Body of pancreas (tissue), 4 donors: Measurements from ENCODE around the gene TRAPPC12. TPM values are rescaled to one million over a fixed set of nuclear protein-coding genes. Genes with fewer than 3 reads are reported as not detected.

Experiments used
- ATAC-seq: fragments of 150-250 bp; one replicate; pipeline ENCODE4 v1.9.1; 2016
- DNase-seq, 4 donors: peaks; one replicate each; pipeline ENCODE4 v3.0.0-alpha.2; 2019
- H3K27ac ChIP-seq, 4 donors: fragments of 200-600 bp; sonication (generic); 1 replicate in 3 of 4; 2 replicates in 1 of 4; pipeline versions ENCODE4 v1.5.1 to v1.6.1; 2016 to 2019; ENCODE audit warnings: mild to moderate bottlenecking in 1 of 4, mixed read lengths in 1 of 4, moderate library complexity in 1 of 4
- H3K27me3 ChIP-seq, 2 donors: fragments of 200-600 bp; sonication (generic); one replicate each; pipeline ENCODE4 v1.6.0; 2016; ENCODE audit warnings: mild to moderate bottlenecking in 1 of 2
- H3K36me3 ChIP-seq, 2 donors: fragments of 200-600 bp; sonication (generic); replicated peaks in 1 of 2; 2 replicates each; pipeline ENCODE4 v1.5.1; 2016; ENCODE audit warnings: low read depth in 2 of 2; ENCODE audit not compliant: insufficient read depth in 1 of 2
- H3K4me1 ChIP-seq: fragments of 200-600 bp; sonication (generic); one replicate; pipeline ENCODE4 v1.6.0; 2016
- H3K4me3 ChIP-seq, 2 donors: fragments of 200-600 bp; sonication (generic); 1 replicate in 1 of 2; 2 replicates in 1 of 2; pipeline ENCODE4 v1.5.1; 2016 to 2019
- H3K9me3 ChIP-seq, 3 donors: fragments of 200-600 bp; sonication (generic); 1 replicate in 2 of 3; 2 replicates in 1 of 3; pipeline ENCODE4 v1.5.1; 2016
- CTCF ChIP-seq, 7 experiments: fragments of 450-650 bp in 4 of 7; fragments of 200-600 bp in 3 of 7; sonication (generic) in 3 of 7; IDR thresholded peaks; one replicate each; pipeline ENCODE4 v1.5.1; 2016 to 2019; ENCODE audit warnings: antibody characterized with exemption in 7 of 7
- POLR2A ChIP-seq, 3 donors: fragments of 450-650 bp; IDR thresholded peaks; one replicate each; pipeline ENCODE4 v1.6.1; 2016; ENCODE audit warnings: antibody characterized with exemption in 3 of 3, mild to moderate bottlenecking in 2 of 3
- WGBS, 2 donors: methylation state at CpG; one replicate each; pipeline ENCODE4 v1.1.5; 2017; 5-methylcytosine and 5-hydroxymethylcytosine counted together
- intact Hi-C: fragments of 100-400 bp; cut with DNase I; formaldehyde crosslinking; loops from one replicate; pipeline ENCODE4 v1.15.1; 2023
- total RNA-seq, 2 donors: library from RNA; depleted of rRNA; stranded (reverse); fragments of >200 nt; gene quantifications; one replicate each; pipeline ENCODE4 v1.1.0, GENCODE V29; 2016

Gene TRAPPC12
- total RNA-seq, 2 donors from 2014 or later: 43.1 to 134 TPM

GRCh38 chr2:3408781-3409180, 29.3 kb downstream of the TRAPPC12 start:
- 98% methylated on average over 13 of the region's 13 CpGs for WGBS, 2 donors
- intact Hi-C loops: no loop called here
- no peak overlapping the region for H3K4me3 ChIP-seq
- H3K9me3 ChIP-seq: no peaks in the 10 kb centered on the region
- peaks cover 17% of the 10 kb centered on the region for H3K4me1 ChIP-seq
- H3K27me3 ChIP-seq: no peaks in the 10 kb centered on the region
- DNase-seq (no peak), ATAC-seq (no peak)
- TF ChIP-seq POLR2A (IDR thresholded peaks at IDR 0.05) (no peak), CTCF (IDR thresholded peaks at IDR 0.05) (no peak)
- no peak overlapping the region for H3K27ac ChIP-seq
- no peaks in the 10 kb centered on the region for H3K36me3 ChIP-seq

GRCh38 chr2:3409627-3410170, 30.2 kb downstream of the TRAPPC12 start:
- H3K27ac ChIP-seq: no peak overlapping the region
- no peak for DNase-seq
- no peak overlapping the region for H3K4me3 ChIP-seq
- H3K27me3 ChIP-seq: no peaks in the 10 kb centered on the region
- intact Hi-C loops: no loop called here
- no peaks in the 10 kb centered on the region for H3K9me3 ChIP-seq
- 89 to 93% methylated on average over 12 of the region's 12 CpGs for WGBS, 2 donors
- TF ChIP-seq CTCF (IDR thresholded peaks at IDR 0.05) (no peak), POLR2A (IDR thresholded peaks at IDR 0.05) (no peak)
- peaks cover 0 to 3% of the 10 kb centered on the region in 2 donors for H3K36me3 ChIP-seq
- peaks cover 13% of the 10 kb centered on the region for H3K4me1 ChIP-seq
- ATAC-seq: no peak

GRCh38 chr2:3411103-3411502, 31.6 kb downstream of the TRAPPC12 start:
- ATAC-seq (no peak), DNase-seq (no peak)
- no peak for TF ChIP-seq POLR2A (IDR thresholded peaks at IDR 0.05)
- TF ChIP-seq CTCF (IDR thresholded peaks at IDR 0.05): no peak
- Histone ChIP-seq H3K27ac (no peak overlapping the region), H3K9me3 (no peaks in the 10 kb centered on the region), H3K36me3 (peaks cover 0 to 3% of the 10 kb centered on the region in 2 donors), H3K4me3 (no peak overlapping the region), H3K4me1 (peaks cover 3% of the 10 kb centered on the region), H3K27me3 (no peaks in the 10 kb centered on the region)
- WGBS, 2 donors: 85 to 92% methylated on average over 3 of the region's 3 CpGs
- intact Hi-C loops: no loop called here

GRCh38 chr2:3413697-3414096, 34.2 kb downstream of the TRAPPC12 start:
- no peak for ATAC-seq
- intact Hi-C loops: no loop called here
- no peak for DNase-seq
- no peak overlapping the region for H3K27ac ChIP-seq
- TF ChIP-seq CTCF (IDR thresholded peaks at IDR 0.05): no peak
- peaks cover 0 to 3% of the 10 kb centered on the region in 2 donors for H3K36me3 ChIP-seq
- WGBS, 2 donors: 90 to 95% methylated on average over 4 of the region's 4 CpGs
- H3K4me1 ChIP-seq: no peaks in the 10 kb centered on the region
- H3K9me3 ChIP-seq: no peaks in the 10 kb centered on the region
- no peak overlapping the region for H3K4me3 ChIP-seq
- H3K27me3 ChIP-seq: no peaks in the 10 kb centered on the region

- Histone ChIP-seq H3K27me3 (no peaks in the 10 kb centered on the region), H3K27ac (no peak overlapping the region), H3K4me1 (no peaks in the 10 kb centered on the region), H3K36me3 (peaks cover 0 to 3% of the 10 kb centered on the region in 2 donors), H3K4me3 (no peak overlapping the region), H3K9me3 (no peaks in the 10 kb centered on the region)
- ATAC-seq: no peak
- no peak for DNase-seq
- WGBS, 2 donors: 93 to 94% methylated on average over 25 of the region's 25 CpGs
- intact Hi-C loops: no loop called here
- TF ChIP-seq CTCF (IDR thresholded peaks at IDR 0.05): no peak
- no peak for TF ChIP-seq POLR2A (IDR thresholded peaks at IDR 0.05)
Observed at GRCh38 chr2:3414133-3414860, 34.8 kb downstream of the TRAPPC12 start.
